GM12872 (cell line): ENCODE measurements around the gene CNTN4.

Source experiments
- TF ChIP-seq, protein P1 (sequence below): IDR thresholded peaks from 3 replicates; pipeline ENCODE4 v1.5.1; 2011; ENCODE audit warnings: low read depth, mild to moderate bottlenecking, low read length, moderate library complexity; ENCODE audit not compliant: insufficient read depth

CNTN4 gene

DNA sequence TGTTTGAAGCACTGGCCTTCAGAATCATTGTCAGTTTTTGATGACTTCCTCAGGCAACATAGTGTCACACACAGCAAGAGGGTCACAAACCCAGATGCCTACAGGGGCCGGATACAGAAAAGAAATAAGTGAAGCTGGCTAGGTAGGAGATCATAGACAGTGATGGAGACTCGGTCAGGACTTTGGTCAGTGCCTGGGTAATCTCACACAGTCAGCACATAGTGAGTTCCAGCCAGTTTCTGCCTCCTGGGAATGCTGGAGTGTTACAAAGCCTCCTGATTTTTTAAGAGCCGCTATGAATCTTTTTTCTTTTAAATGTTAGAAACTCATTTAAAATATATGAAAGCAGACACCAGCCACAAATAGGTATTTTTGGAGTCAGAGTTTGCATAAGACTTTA lies 612.4 kb downstream of the CNTN4 start:
- TF ChIP-seq, protein P1, sequence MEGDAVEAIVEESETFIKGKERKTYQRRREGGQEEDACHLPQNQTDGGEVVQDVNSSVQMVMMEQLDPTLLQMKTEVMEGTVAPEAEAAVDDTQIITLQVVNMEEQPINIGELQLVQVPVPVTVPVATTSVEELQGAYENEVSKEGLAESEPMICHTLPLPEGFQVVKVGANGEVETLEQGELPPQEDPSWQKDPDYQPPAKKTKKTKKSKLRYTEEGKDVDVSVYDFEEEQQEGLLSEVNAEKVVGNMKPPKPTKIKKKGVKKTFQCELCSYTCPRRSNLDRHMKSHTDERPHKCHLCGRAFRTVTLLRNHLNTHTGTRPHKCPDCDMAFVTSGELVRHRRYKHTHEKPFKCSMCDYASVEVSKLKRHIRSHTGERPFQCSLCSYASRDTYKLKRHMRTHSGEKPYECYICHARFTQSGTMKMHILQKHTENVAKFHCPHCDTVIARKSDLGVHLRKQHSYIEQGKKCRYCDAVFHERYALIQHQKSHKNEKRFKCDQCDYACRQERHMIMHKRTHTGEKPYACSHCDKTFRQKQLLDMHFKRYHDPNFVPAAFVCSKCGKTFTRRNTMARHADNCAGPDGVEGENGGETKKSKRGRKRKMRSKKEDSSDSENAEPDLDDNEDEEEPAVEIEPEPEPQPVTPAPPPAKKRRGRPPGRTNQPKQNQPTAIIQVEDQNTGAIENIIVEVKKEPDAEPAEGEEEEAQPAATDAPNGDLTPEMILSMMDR, result no peak

DNA sequence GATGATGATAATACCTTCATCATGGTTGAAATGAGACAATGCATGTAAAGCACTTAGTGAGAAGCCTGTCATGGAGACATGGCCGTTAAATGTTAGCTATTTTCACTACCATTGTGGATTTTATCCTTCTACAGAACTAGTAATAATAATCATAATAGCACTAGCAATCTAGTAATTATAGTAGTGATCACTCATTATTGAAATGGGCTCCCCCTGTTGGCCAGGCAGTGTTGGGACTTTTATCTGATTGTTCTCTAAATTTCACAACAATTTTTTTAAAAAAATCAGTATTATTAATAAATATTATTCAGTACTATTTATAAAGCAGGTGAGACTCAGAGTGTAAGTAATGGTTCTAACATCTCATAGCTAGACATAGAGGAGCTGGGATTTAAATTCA lies 615.3 kb downstream of the CNTN4 start:
- TF ChIP-seq, protein P1, result peak; percentile 43

GRCh38 chr3:2714834-2715233 lies 616.2 kb downstream of the CNTN4 start:
- TF ChIP-seq, protein P1, result no peak

DNA sequence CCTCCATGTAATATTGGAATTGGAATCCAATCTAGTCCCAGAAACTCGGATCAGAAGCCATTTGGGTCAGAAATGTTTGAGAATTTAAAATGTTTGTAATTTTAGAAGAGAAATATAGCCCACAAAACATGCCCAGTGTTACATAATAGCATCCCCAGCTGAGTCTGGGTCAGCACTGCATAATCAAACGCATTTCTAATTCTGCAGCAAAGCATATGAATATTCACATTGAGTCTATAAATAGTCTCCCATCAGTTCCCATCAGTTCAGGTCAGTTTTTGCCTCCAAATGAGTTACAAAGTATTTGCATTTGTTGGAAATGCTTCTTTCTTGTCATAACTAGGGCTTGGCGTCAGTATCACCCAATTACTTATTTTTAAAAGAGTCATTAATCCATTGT lies 628.4 kb downstream of the CNTN4 start:
- TF ChIP-seq, protein P1, result no peak

GRCh38 chr3:2727610-2728318 lies 629.1 kb downstream of the CNTN4 start:
- TF ChIP-seq, protein P1, result no peak

DNA sequence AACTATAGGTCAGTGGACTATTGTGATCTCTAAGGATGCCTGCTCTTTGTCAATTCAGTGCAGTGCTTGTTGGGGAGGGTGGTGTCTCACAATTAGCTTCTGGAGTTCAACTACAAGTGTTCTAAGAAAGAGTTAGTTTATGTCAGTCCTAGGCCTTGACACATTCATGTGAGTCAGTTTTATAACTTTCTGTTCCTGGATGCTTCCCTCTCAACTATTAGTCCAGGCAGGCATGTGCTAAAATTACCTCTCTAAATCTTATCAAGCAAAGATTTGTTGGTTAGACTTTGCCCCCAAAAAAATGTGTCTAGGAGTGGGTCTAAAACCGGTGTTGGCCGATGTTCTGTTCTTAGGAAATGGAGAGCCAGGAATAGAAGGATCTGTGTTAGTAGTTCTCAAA lies 633.2 kb downstream of the CNTN4 start:
- TF ChIP-seq, protein P1, result no peak

- TF ChIP-seq, protein P1, result no peak
Observed at GRCh38 chr3:2735392-2735894, 636.8 kb downstream of the CNTN4 start.
